Naive thymus-derived CD8-positive, alpha-beta T cell (primary cell): ENCODE data around the gene ANKRD1. TPM values are rescaled to one million over a fixed set of nuclear protein-coding genes. Genes with fewer than 3 reads are reported as not detected.
"Not testable (repeated sequence)": the region's sequence is repeated elsewhere in the genome, so short reads cannot be mapped to it uniquely, and the experiment has no call there.

Experiments used
- ATAC-seq, 2 donors: fragments of 150-1000 bp; cut with Tn5 transposase in 1 of 2; sonication (Bioruptor Pico), chemical (Tn5 transposase) in 1 of 2; 1 replicate in 1 of 2; 2 replicates in 1 of 2; pipeline ENCODE4 v1.10.0; 2021; ENCODE audit warnings: mild to moderate bottlenecking in 2 of 2, moderate library complexity in 2 of 2
- POLR2A ChIA-PET: fragments of 350-600 bp; sonication (Branson Sonifier 250); formaldehyde crosslinking; loops from one replicate; lab custom pipeline; 2021; ENCODE audit warnings: antibody characterized with exemption; lab: Charles Lee
- DNase-seq, 10 donors: peaks; one replicate each; pipeline versions ENCODE4 v3.0.0 to v3.0.0-alpha.2; 2020 to 2022
- H3K27ac Mint-ChIP-seq, 10 donors: one replicate each; pipeline ENCODE4 v1.8.0; 2020 to 2022; ENCODE audit warnings: mild to moderate bottlenecking in 10 of 10, mixed read lengths in 10 of 10, moderate library complexity in 4 of 10, inconsistent platforms in 1 of 10
- H3K27me3 Mint-ChIP-seq, 5 donors: one replicate each; pipeline ENCODE4 v1.8.0; 2021 to 2022; ENCODE audit warnings: mixed read lengths in 5 of 5
- H3K36me3 Mint-ChIP-seq, 3 donors: one replicate each; pipeline ENCODE4 v1.8.0; 2020 to 2022; ENCODE audit warnings: mixed read lengths in 3 of 3, mild to moderate bottlenecking in 2 of 3, inconsistent platforms in 1 of 3
- H3K4me1 Mint-ChIP-seq, 4 donors: one replicate each; pipeline ENCODE4 v1.8.0; 2021 to 2022; ENCODE audit warnings: mixed read lengths in 4 of 4
- H3K4me3 Mint-ChIP-seq, 10 donors: one replicate each; pipeline ENCODE4 v1.8.0; 2020 to 2022; ENCODE audit warnings: mild to moderate bottlenecking in 10 of 10, mixed read lengths in 10 of 10, moderate library complexity in 6 of 10, inconsistent platforms in 1 of 10
- H3K9me3 Mint-ChIP-seq, 9 donors: one replicate each; pipeline ENCODE4 v1.8.0; 2020 to 2022; ENCODE audit warnings: mixed read lengths in 9 of 9, mild to moderate bottlenecking in 3 of 9, inconsistent platforms in 1 of 9, moderate library complexity in 1 of 9
- polyA plus RNA-seq, 3 donors: library from polyadenylated mRNA; unstranded; fragments of 300-500 nt; fragmentation: Illumina TruSeq; gene quantifications; one replicate each; pipeline ENCODE4 v1.2.3, GENCODE V29; 2021
- total RNA-seq, 8 experiments: library from RNA in 2 of 8; stranded (reverse) in 2 of 8; gene quantifications; one replicate each; pipeline ENCODE4 v1.2.3 and lab custom pipeline; 2021 to 2026

ANKRD1 gene
- total and polyA plus RNA-seq, 5 experiments from 2014 or later = not detected

- H3K9me3 Mint-ChIP-seq = no peaks in the 10 kb centered on the region
- peaks cover 16 to 94% (median 32%) of the 10 kb centered on the region in 3 donors for H3K36me3 Mint-ChIP-seq
- ATAC-seq (no peak), DNase-seq (no peak)
- H3K27me3 Mint-ChIP-seq = no peaks in the 10 kb centered on the region
- POLR2A ChIA-PET = no interaction called here
- H3K4me3 Mint-ChIP-seq = no peak overlapping the region
- peaks cover 0 to 14% (median 9%) of the 10 kb centered on the region in 4 donors for H3K4me1 Mint-ChIP-seq
- H3K27ac Mint-ChIP-seq = no peak overlapping the region
Observed at GRCh38 chr10:90887555-90887954, 33.3 kb downstream of the ANKRD1 start.

GRCh38 chr10:90885176-90885575 is 35.7 kb downstream of the ANKRD1 start:
- H3K4me3 Mint-ChIP-seq = no peak overlapping the region
- POLR2A ChIA-PET = no interaction called here
- peaks cover 11 to 92% (median 28%) of the 10 kb centered on the region in 3 donors for H3K36me3 Mint-ChIP-seq
- no peaks in the 10 kb centered on the region for H3K9me3 Mint-ChIP-seq
- no peak for ATAC-seq
- H3K27me3 Mint-ChIP-seq = no peaks in the 10 kb centered on the region
- peaks cover 0 to 7% (median 2%) of the 10 kb centered on the region in 4 donors for H3K4me1 Mint-ChIP-seq
- no peak overlapping the region for H3K27ac Mint-ChIP-seq
- no peak for DNase-seq

- Mint-ChIP-seq H3K27ac (no peak overlapping the region), H3K9me3 (no peaks in the 10 kb centered on the region), H3K4me3 (no peak overlapping the region), H3K27me3 (no peaks in the 10 kb centered on the region), H3K4me1 (peaks cover 0 to 7% (median 1%) of the 10 kb centered on the region in 4 donors), H3K36me3 (peaks cover 11 to 92% (median 28%) of the 10 kb centered on the region in 3 donors)
- ATAC-seq (no peak), DNase-seq (no peak)
- POLR2A ChIA-PET = no interaction called here
Observed at GRCh38 chr10:90884431-90884830, 36.5 kb downstream of the ANKRD1 start.

- H3K4me1 Mint-ChIP-seq, H3K9me3 Mint-ChIP-seq, POLR2A ChIA-PET, H3K27ac Mint-ChIP-seq, H3K27me3 Mint-ChIP-seq, H3K4me3 Mint-ChIP-seq: not testable (repeated sequence)
- ATAC-seq (peak in 1 of 2 donors; percentile 50), DNase-seq (peak in 3 of 10 donors; percentile 41 to 52 (median 52))
- peaks cover 5 to 90% (median 14%) of the 10 kb centered on the region in 3 donors for H3K36me3 Mint-ChIP-seq
Observed at GRCh38 chr10:90880059-90880719, 40.7 kb downstream of the ANKRD1 start.

GRCh38 chr10:90879062-90879461 is 41.8 kb downstream of the ANKRD1 start:
- Mint-ChIP-seq H3K27ac (peak overlapping the region in 2 of 10 donors; percentile 12 to 34), H3K36me3 (peaks cover 5 to 79% (median 14%) of the 10 kb centered on the region in 3 donors)

GRCh38 chr10:90872648-90873020 is 48.3 kb downstream of the ANKRD1 start:
- peak overlapping the region; percentile 93 to 99 (median 98) for H3K4me3 Mint-ChIP-seq
- peaks cover 5 to 22% (median 12%) of the 10 kb centered on the region in 3 donors for H3K36me3 Mint-ChIP-seq
- ATAC-seq (no peak), DNase-seq (no peak)
- peak overlapping the region in 8 of 10 donors; percentile 82 to 96 (median 92) for H3K27ac Mint-ChIP-seq
- H3K27me3 Mint-ChIP-seq = peaks cover 6 to 32% (median 17%) of the 10 kb centered on the region in 5 donors
- POLR2A ChIA-PET = interaction anchor here (1.4 kb wide), 1 partner anchor 291 kb away, joined by 5 read pairs; no protein-coding TSS in a partner anchor
- H3K9me3 Mint-ChIP-seq = peaks cover 0 to 7% (median 0%) of the 10 kb centered on the region in 9 donors
- peaks cover 12 to 33% (median 32%) of the 10 kb centered on the region in 4 donors for H3K4me1 Mint-ChIP-seq

More at GRCh38 chr10:90879062-90879461, 41.8 kb downstream of the ANKRD1 start:
- Mint-ChIP-seq H3K9me3 (no peaks in the 10 kb centered on the region), H3K4me3 (no peak overlapping the region), H3K4me1 (peaks cover 2 to 7% (median 3%) of the 10 kb centered on the region in 4 donors), H3K27me3 (no peaks in the 10 kb centered on the region)
- POLR2A ChIA-PET = no interaction called here
- ATAC-seq (no peak), DNase-seq (no peak)

GRCh38 chr10:90871766-90872647 is 48.9 kb downstream of the ANKRD1 start, which contains the start of gene RPP30:
Gene RPP30 (plus strand): TSS chr10:90871974. CDS start chr10:90871987, 13 bp downstream.
- Mint-ChIP-seq H3K4me3 (peak within 1 kb of the TSS; percentile 93 to 99 (median 98)), H3K4me1 (peaks cover 10 to 33% (median 32%) of the 10 kb centered on the region in 4 donors), H3K27ac (peak within 1 kb of the TSS; percentile 78 to 96 (median 92)), H3K27me3 (peaks cover 6 to 35% (median 22%) of the 10 kb centered on the region in 5 donors), H3K36me3 (peaks cover 5 to 16% (median 10%) of the 10 kb centered on the region in 3 donors), H3K9me3 (peaks cover 0 to 7% (median 0%) of the 10 kb centered on the region in 9 donors)
- POLR2A ChIA-PET = interaction anchor here (1.4 kb wide), 1 partner anchor 292 kb away, joined by 5 read pairs; no protein-coding TSS in a partner anchor
- DNase-seq (peak; percentile 67 to 84 (median 76)), ATAC-seq (peak; percentile 99 to 100)

GRCh38 chr10:90871279-90871765 is 49.6 kb downstream of the ANKRD1 start:
- peaks cover 0 to 7% (median 0%) of the 10 kb centered on the region in 9 donors for H3K9me3 Mint-ChIP-seq
- peak overlapping the region; percentile 93 to 99 (median 98) for H3K4me3 Mint-ChIP-seq
- H3K4me1 Mint-ChIP-seq = peaks cover 10 to 33% (median 32%) of the 10 kb centered on the region in 4 donors
- ATAC-seq (peak; percentile 48 to 57), DNase-seq (peak in 7 of 10 donors; percentile 11 to 40 (median 27))
- peak overlapping the region; percentile 10 to 96 (median 91) for H3K27ac Mint-ChIP-seq
- H3K27me3 Mint-ChIP-seq = peaks cover 10 to 42% (median 24%) of the 10 kb centered on the region in 5 donors
- H3K36me3 Mint-ChIP-seq = peaks cover under 1 to 9% (median 9%) of the 10 kb centered on the region in 3 donors
- POLR2A ChIA-PET = interaction anchor here (1.4 kb wide), 1 partner anchor 292 kb away, joined by 5 read pairs; no protein-coding TSS in a partner anchor

- DNase-seq = no peak
- peaks cover 0 to 5% (median 3%) of the 10 kb centered on the region in 4 donors for H3K4me1 Mint-ChIP-seq
- no peak overlapping the region for H3K27ac Mint-ChIP-seq
- no peak for ATAC-seq
- POLR2A ChIA-PET = no interaction called here
- peaks cover 29 to 79% (median 36%) of the 10 kb centered on the region in 5 donors for H3K27me3 Mint-ChIP-seq
- H3K4me3 Mint-ChIP-seq = no peak overlapping the region
- peaks cover 0 to 7% (median 0%) of the 10 kb centered on the region in 9 donors for H3K9me3 Mint-ChIP-seq
- H3K36me3 Mint-ChIP-seq = peaks cover 0 to 4% (median 0%) of the 10 kb centered on the region in 3 donors
Observed at GRCh38 chr10:90866050-90866598, 54.8 kb downstream of the ANKRD1 start.

- Mint-ChIP-seq H3K9me3 (peaks cover 0 to 7% (median 0%) of the 10 kb centered on the region in 9 donors), H3K27me3 (peaks cover 29 to 75% (median 34%) of the 10 kb centered on the region in 5 donors), H3K4me1 (no peaks in the 10 kb centered on the region), H3K36me3 (peaks cover 0 to 4% (median 0%) of the 10 kb centered on the region in 3 donors), H3K27ac (no peak overlapping the region), H3K4me3 (no peak overlapping the region)
- ATAC-seq (no peak), DNase-seq (no peak)
- POLR2A ChIA-PET = no interaction called here
Observed at GRCh38 chr10:90865401-90865800, 55.5 kb downstream of the ANKRD1 start.

GRCh38 chr10:90862908-90863514 is 57.9 kb downstream of the ANKRD1 start:
- DNase-seq = peak in 1 of 10 donors; percentile 16
- POLR2A ChIA-PET = no interaction called here
- H3K9me3 Mint-ChIP-seq = no peaks in the 10 kb centered on the region
- H3K36me3 Mint-ChIP-seq = no peaks in the 10 kb centered on the region
- ATAC-seq = no peak
- H3K4me3 Mint-ChIP-seq = no peak overlapping the region
- H3K27ac Mint-ChIP-seq = peak overlapping the region in 1 of 10 donors; percentile 4
- peaks cover 23 to 63% (median 27%) of the 10 kb centered on the region in 5 donors for H3K27me3 Mint-ChIP-seq
- H3K4me1 Mint-ChIP-seq = peaks cover 2 to 6% (median 4%) of the 10 kb centered on the region in 4 donors
